Panc1 (cell line): ENCODE results near the gene ZYG11B.

Experiments used
- POLR2AphosphoS5 ChIP-seq: IDR thresholded peaks from 2 replicates; pipeline ENCODE4 v1.6.1; 2012; ENCODE audit warnings: mild to moderate bottlenecking, low read depth, low read length, moderate library complexity
- SIN3A ChIP-seq: IDR thresholded peaks from 2 replicates; pipeline ENCODE4 v1.6.1; 2012; ENCODE audit warnings: low read depth, mild to moderate bottlenecking, low read length, moderate library complexity, borderline replicate concordance; ENCODE audit not compliant: insufficient read depth
- TCF7L2 ChIP-seq: IDR thresholded peaks from 2 replicates; pipeline ENCODE4 v1.6.1; 2011; ENCODE audit warnings: mild to moderate bottlenecking, low read depth, low read length, inconsistent platforms
- TF ChIP-seq, protein P1 (sequence below): fragments of 450-650 bp; IDR thresholded peaks from 2 replicates; pipeline ENCODE4 v1.5.1; 2017; ENCODE audit warnings: mild to moderate bottlenecking

DNA sequence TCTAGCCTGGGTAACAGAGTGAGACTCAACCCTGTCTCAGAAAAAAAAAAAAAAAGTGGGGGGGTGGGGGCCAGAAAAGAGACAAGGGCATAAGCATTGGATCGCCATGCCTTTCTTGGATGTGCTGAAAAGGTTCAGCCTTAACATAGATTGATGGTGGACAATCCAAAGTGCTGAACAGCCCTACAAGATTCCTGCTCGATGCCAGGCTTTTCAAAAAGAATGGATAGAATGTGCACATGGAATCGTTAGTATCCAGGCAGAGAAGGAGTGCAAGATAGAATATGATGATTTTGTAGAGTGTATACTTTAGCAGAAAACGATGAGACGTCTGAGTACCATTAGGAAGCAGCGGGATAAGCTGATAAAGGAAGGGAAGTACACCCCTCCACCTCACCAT, 17.2 kb upstream of the ZYG11B start:
- TF ChIP-seq, protein P1, sequence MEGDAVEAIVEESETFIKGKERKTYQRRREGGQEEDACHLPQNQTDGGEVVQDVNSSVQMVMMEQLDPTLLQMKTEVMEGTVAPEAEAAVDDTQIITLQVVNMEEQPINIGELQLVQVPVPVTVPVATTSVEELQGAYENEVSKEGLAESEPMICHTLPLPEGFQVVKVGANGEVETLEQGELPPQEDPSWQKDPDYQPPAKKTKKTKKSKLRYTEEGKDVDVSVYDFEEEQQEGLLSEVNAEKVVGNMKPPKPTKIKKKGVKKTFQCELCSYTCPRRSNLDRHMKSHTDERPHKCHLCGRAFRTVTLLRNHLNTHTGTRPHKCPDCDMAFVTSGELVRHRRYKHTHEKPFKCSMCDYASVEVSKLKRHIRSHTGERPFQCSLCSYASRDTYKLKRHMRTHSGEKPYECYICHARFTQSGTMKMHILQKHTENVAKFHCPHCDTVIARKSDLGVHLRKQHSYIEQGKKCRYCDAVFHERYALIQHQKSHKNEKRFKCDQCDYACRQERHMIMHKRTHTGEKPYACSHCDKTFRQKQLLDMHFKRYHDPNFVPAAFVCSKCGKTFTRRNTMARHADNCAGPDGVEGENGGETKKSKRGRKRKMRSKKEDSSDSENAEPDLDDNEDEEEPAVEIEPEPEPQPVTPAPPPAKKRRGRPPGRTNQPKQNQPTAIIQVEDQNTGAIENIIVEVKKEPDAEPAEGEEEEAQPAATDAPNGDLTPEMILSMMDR = no peak
- TF ChIP-seq POLR2AphosphoS5 = no peak
- no peak for TF ChIP-seq TCF7L2
- TF ChIP-seq SIN3A = no peak
